Activated CD8-positive, alpha-beta memory T cell treated with anti-CD3 and anti-CD28 coated beads for 1 hour (primary cell): ENCODE measurements around the gene IQGAP2.

Experiments
- DNase-seq, 2 donors: peaks; one replicate each; pipeline ENCODE4 v3.0.0-alpha.2; 2020; ENCODE audit warnings: low read depth in 1 of 2; ENCODE audit errors: extremely low read depth in 1 of 2

The IQGAP2 gene

GRCh38 chr5:76472335-76473008 lies 69.4 kb downstream of the IQGAP2 start:
- DNase-seq: no peak

- no peak for DNase-seq
Measured at GRCh38 chr5:76473009-76473336, 69.9 kb downstream of the IQGAP2 start.

GRCh38 chr5:76473661-76474060 lies 70.6 kb downstream of the IQGAP2 start:
- peak; percentile 25 to 35 for DNase-seq

DNA sequence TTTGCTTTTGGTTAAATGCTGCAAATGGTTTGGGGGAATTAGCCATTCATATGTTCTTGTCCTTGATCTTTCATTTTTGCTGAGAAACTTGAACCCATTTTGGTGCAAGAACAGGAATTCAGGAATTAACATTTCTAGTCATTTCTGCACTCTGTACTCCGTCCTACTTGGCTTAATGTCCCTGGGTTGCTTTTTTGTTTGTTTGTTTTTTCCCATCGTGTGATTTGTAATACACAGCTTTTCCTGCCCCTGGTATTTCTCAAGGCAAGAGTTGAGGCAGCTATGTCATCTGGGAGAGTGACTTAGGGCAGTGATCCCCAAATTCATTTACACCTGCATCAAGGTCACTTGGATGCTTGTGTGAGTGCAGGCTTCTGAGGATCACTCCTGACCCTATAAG lies 71.3 kb downstream of the IQGAP2 start:
- no peak for DNase-seq

DNA sequence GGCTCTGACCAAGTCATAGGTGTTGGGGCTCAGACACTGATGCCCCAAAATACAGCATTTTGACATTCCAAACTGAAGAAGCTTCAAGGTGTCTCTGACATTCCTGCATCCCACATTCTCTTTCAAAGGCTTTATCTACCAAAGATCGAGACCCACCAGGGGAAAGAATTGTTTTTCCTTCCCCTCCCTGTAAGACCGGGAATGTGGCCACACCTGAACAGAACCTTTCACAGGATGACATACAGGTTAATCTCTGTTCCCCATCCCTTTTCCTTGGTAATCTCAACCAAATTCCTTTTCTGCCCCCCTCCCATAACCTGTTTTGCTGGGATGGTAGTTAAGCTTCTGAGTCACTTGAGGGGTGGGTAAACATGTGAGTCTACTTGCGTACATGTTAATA lies 72.3 kb downstream of the IQGAP2 start:
- no peak for DNase-seq

DNA sequence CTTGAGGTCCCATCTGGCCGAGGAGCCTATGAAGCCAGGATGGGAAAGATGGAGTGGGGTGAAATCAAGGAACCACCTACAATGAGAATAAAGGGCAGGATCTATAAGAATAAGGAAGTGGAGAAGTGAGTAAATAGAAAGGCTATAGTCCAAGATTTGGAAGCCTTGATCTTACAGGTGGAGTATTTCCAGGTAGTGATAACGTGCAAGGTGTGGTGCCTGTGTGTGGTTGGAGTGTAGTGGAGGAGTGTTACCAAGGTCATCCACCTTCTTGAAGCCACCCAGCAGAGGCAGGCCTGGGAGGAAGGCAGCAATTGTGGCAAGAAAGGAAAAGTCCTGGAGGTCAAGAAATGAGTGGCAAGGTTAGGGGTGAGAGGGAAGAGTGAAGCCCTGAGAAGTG lies 72.9 kb downstream of the IQGAP2 start:
- DNase-seq: no peak

DNA sequence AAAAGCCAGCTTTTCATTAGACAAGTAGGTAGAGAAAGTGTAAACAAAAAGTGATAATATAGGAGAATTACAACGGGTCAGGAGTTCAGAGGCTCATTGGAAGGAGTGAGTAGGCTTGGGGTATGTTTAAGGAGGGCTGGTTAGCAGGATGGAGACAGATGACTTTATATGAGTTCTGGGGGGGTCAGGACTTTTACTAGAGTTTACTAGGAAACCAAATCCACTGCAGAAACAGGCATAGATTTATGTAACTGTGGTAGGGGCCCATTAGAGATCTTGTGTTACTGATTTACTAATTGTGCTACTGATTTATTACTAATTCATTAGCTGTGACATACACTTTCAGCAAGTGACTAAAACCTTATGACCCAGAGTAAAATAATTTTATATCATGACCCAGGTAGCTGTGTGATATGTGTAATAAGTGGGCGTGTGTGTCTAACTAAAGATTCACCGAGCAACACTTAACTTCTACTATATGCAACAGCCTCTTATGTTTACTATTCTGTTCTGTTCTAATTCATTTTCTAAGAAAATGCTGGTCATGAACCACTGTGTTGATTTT lies 73.5 kb downstream of the IQGAP2 start:
- no peak for DNase-seq

DNA sequence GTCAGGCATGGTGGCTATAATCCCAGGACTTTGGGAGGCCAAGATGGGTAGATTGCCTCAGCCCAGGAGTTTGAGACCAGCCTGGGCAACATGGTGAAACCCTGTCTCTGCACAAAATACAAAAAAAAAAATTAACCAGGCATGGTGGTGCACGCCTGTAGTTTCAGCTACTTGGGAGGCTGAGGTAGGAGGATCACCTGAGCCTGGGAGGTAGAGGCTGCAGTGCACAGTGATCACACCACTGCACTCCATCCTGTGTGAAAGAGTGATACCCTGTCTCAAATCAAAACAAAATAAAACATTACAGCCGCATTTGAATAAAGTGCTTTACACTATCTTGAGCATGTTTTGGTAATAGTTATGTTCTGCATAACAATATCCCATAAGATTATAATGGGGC lies 74.0 kb downstream of the IQGAP2 start:
- no peak for DNase-seq

DNA sequence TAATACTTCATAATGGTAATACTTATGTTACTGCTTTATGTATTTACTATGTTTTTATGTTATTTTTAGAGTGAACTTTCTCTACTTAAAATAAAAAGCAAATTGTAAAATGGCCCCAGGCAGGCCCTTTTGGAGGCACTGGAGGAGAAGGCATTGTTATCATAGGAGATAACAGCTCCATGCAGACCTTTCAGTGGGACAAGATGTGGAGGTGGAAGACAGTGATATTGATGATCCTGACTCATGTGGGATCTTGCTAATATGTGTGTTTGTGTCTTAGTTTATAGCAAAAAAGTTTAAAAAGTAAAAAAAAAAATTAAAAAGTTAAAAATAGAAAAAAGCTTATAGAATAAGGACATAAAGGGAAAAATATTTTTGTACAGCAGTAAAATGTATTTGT lies 74.5 kb downstream of the IQGAP2 start:
- no peak for DNase-seq

DNA sequence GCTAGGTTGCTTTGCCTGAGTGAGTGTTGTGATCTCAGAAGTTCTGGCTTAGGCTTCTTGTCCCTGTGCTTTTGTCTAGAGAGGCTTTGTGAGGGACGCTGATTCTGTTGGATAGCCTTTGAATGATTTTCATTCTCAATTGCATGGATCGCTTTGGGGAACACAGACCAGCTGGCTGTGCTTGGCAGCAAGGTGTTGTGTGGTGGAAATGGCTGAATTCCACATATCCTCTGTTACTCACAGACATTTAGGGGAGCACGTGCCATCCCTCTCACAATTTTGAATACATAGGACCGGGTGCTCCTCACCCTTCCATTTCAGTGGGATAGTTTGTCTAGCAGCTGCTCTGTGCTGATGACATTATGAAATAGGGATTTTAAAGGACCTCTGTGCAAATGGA lies 76.2 kb downstream of the IQGAP2 start:
- DNase-seq: no peak

GRCh38 chr5:76479973-76480667 lies 77.0 kb downstream of the IQGAP2 start:
- DNase-seq: no peak

GRCh38 chr5:76482984-76483383 lies 79.9 kb downstream of the IQGAP2 start:
- DNase-seq: no peak

DNA sequence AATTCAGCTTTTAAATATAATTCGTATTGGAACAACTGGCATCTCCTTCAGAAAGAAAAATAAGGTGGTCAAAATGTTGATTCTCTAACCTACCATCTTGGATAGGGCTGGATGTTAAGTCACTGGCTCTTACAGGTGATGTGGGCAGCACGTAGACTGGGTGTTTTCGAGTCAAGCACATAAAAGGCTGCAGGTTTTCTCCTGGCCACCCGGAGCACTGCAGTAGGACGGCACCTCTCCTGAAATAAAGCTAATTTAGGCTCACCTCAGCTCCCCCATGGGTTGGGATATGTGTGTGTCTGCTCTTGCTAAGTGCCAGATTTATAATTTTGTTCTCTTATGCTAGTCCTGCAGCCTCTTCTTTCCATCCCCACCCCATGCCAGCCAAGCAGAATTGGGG lies 80.3 kb downstream of the IQGAP2 start:
- DNase-seq: no peak

DNA sequence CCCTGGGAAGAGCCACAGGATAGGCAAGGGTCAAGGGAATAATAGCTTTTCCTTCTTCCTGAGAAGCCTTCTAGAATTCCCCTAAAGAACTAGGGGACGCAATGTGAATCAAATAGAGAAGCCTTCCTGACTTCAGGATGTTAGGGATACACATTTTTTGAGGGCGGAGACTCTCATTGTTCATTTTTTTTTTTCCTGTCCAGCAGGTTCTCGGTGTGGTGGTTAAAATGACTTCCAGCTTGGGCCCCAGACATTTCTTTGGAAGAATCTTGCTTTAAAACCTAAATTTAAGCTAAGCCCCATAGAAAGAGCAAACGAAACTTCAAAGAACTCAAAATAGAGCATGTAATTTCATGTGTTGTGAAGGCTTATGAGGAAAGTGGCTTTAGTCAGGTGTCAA lies 80.8 kb downstream of the IQGAP2 start:
- DNase-seq: no peak

DNA sequence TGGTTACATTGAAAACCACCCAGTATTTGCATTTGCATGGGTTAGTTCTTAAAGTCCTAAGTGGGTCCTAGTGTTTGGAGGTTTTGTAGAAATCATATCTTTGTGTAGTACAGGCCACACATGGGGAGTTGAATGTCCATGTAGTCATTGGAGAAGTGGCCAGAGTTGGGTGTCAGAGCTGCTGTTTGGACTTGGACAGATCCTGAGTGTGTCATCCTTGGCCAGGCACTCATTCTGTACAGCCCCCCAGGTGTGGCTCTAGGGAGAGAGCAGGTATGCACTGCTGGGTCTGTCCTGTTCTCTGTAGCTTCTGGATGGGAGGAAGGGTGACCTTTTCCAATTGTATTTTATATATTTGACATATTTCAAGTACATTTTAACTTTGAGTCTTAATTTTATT lies 82.4 kb downstream of the IQGAP2 start:
- DNase-seq: no peak

- no peak for DNase-seq
Measured at GRCh38 chr5:76487386-76487785, 84.3 kb downstream of the IQGAP2 start.

DNA sequence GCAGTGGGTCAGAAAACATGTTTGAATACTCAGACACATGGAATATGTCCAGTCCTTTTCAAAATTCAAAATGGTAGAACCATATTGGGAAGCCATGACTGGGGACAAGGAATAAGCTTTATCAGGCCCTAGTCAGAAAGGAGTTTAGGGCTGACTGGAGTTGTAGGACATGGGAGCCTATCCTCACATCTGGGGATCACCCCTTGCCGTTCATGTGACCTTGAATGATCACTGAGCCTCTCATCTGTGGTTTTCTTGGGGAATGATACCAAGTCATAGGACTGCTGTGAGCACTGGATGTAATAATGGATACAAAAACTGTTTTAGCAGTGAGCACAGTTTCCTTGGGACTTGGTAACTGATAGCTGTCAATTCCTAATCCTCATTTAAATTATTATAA lies 84.7 kb downstream of the IQGAP2 start:
- DNase-seq: no peak

- DNase-seq: no peak
Measured at GRCh38 chr5:76488969-76489368, 85.9 kb downstream of the IQGAP2 start.

DNA sequence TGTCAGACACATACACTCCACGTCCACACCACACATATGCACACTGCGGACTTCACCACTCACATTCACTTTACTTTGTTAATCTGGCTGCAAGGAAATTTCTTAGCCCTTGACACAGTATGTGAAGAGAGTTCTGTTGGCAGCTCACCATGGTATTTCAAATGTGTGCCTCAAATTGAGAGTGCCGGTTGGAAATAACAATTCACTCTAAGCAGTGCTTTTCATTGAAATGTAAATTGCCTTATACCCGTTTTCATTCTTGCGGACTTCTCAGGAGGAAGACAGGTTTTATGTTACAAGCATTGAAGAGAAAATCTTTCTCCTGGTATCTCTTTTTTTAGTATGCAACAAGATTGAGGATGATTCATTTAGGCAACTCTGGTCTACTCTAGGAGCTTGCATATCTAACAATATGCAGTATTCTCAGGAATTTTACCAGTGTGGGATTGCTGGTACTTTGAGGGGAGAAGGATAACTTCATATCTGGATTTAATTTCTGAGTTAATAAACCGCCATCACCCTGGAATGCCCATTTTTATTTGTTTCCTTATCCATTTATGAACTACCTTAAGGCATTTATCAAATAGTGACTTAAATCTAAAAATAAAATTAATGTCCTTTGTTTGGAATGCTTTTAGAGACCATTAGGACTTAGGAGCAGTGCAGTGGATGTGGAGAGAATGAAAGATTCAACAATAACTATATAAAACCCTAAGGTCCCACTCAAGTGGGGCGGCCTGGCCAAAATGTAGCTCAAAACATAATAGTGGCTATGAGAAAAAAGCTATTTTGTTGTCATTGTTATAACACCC lies 87.0 kb downstream of the IQGAP2 start:
- no peak for DNase-seq

DNA sequence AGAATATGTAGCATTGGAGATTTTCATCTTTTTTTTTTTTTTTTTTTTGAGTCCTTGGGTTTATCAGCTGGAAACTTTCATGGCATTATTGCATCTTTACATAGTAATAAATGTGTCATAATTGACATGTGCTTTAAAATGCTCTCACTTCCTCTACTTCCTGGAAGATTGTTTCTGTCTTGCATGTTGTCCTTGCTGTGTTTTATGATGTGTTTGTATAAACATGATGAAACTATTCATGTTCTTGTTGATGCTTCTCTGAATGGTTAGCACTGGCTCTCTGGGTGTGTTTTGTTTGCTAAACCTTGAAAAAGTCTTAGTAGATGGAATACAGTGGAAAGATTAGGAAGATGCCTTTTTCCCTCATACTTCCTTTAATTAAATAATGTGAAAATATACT lies 87.9 kb downstream of the IQGAP2 start:
- no peak for DNase-seq

DNA sequence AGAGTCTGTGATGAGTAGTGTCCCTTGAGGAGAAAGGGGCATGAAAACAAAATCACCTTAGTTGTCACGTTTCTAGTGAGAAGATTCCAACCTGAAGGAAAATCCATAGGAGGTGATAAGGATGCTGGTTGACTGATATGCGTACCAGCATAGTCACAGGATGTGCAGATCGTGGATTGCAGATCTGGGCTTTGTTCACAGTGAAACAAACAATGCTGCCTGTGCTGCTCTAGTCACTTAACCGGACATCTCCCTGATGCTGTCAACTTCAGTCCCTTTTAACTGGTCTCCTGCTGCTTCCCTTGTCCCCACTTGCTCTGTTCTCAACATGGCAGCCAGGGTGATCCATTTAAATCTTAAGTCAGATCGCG lies 89.7 kb downstream of the IQGAP2 start:
- no peak for DNase-seq
